Measurements from ENCODE around the gene SHISA9.

DNA sequence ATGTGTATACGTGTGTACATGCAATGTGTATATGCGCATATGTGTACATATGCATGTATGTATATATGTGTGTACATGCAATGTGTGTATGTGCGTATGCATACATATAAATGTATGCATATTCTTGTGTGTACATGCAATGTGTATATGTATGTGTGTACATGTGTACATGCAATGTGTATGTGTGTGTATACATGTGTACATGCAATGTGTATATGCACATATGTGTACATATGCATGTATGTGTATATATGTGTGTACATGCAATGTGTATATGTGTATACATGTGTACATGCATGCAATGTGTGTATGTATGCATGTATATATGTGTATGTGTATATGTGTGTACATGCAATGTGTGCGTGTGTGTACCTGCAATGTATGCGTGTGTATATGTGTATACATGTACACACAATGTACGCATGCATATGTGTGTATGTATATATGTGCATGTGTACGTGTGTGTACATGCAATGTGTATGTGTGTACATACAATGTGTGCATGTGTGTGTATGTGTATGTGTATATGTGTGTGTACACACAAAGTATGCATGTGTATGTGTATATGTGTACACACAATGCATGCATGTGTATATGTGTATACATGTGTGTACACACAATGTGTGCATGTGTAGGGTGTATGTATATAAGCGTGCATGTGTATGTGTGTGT lies 167.7 kb downstream of the SHISA9 start:
- TF ChIP-seq, protein P1, sequence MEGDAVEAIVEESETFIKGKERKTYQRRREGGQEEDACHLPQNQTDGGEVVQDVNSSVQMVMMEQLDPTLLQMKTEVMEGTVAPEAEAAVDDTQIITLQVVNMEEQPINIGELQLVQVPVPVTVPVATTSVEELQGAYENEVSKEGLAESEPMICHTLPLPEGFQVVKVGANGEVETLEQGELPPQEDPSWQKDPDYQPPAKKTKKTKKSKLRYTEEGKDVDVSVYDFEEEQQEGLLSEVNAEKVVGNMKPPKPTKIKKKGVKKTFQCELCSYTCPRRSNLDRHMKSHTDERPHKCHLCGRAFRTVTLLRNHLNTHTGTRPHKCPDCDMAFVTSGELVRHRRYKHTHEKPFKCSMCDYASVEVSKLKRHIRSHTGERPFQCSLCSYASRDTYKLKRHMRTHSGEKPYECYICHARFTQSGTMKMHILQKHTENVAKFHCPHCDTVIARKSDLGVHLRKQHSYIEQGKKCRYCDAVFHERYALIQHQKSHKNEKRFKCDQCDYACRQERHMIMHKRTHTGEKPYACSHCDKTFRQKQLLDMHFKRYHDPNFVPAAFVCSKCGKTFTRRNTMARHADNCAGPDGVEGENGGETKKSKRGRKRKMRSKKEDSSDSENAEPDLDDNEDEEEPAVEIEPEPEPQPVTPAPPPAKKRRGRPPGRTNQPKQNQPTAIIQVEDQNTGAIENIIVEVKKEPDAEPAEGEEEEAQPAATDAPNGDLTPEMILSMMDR (IDR thresholded peaks at IDR 0.05; ENCODE audit: insufficient read depth, low read length): no peak
- TF ChIP-seq, protein P2, sequence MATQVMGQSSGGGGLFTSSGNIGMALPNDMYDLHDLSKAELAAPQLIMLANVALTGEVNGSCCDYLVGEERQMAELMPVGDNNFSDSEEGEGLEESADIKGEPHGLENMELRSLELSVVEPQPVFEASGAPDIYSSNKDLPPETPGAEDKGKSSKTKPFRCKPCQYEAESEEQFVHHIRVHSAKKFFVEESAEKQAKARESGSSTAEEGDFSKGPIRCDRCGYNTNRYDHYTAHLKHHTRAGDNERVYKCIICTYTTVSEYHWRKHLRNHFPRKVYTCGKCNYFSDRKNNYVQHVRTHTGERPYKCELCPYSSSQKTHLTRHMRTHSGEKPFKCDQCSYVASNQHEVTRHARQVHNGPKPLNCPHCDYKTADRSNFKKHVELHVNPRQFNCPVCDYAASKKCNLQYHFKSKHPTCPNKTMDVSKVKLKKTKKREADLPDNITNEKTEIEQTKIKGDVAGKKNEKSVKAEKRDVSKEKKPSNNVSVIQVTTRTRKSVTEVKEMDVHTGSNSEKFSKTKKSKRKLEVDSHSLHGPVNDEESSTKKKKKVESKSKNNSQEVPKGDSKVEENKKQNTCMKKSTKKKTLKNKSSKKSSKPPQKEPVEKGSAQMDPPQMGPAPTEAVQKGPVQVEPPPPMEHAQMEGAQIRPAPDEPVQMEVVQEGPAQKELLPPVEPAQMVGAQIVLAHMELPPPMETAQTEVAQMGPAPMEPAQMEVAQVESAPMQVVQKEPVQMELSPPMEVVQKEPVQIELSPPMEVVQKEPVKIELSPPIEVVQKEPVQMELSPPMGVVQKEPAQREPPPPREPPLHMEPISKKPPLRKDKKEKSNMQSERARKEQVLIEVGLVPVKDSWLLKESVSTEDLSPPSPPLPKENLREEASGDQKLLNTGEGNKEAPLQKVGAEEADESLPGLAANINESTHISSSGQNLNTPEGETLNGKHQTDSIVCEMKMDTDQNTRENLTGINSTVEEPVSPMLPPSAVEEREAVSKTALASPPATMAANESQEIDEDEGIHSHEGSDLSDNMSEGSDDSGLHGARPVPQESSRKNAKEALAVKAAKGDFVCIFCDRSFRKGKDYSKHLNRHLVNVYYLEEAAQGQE (IDR thresholded peaks at IDR 0.05; ENCODE audit: insufficient replicate concordance, low read depth): no peak
- TF ChIP-seq GABPA (IDR thresholded peaks at IDR 0.05; ENCODE audit: low read depth): no peak
- TF ChIP-seq POLR2AphosphoS5 (IDR thresholded peaks at IDR 0.05; ENCODE audit: low read depth): no peak

Measured in HL-60 (cell line).